SK-N-SH (cell line): Measurements from ENCODE around the gene ITGA6. TPM values are rescaled to one million over a fixed set of nuclear protein-coding genes. Genes with fewer than 3 reads are reported as not detected.

Experiments used
- CTCF ChIA-PET: fragments of 300-600, 350-600 bp; formaldehyde crosslinking; extraction: SDS; loops from one replicate; lab custom pipeline; 2021; lab: Yijun Ruan, JAX
- POLR2A ChIA-PET: fragments of 350-600 bp; sonication (Branson Sonifier 250); formaldehyde crosslinking; extraction: SDS; loops from one replicate; lab custom pipeline; 2020; ENCODE audit warnings: antibody characterized with exemption, inconsistent platforms; lab: Yijun Ruan, JAX
- DNase-seq: peaks from one replicate; pipeline ENCODE4 v3.0.0; 2012
- H2AFZ ChIP-seq: fragments of 200-600 bp; sonication (generic); 2 replicates; pipeline ENCODE4 v1.8.1; 2016; ENCODE audit warnings: antibody characterized with exemption, mild to moderate bottlenecking, low read depth
- H3F3A ChIP-seq: fragments of 200-600 bp; sonication (generic); replicated peaks from 2 replicates; pipeline ENCODE3; 2016; ENCODE audit warnings: antibody characterized with exemption, mild to moderate bottlenecking; ENCODE audit not compliant: insufficient read depth
- H3K27ac ChIP-seq, 2 experiments: fragments of 200-500 bp in 1 of 2; fragments of 200-600 bp in 1 of 2; sonication (Bioruptor generic) in 1 of 2; sonication (generic), shearing (Covaris generic) in 1 of 2; 2 replicates each; pipeline versions ENCODE4 v1.5.1 to v1.6.1; 2014 to 2016; ENCODE audit warnings: low read depth in 2 of 2, inconsistent platforms in 1 of 2, low read length in 1 of 2, mild to moderate bottlenecking in 1 of 2, mixed read lengths in 1 of 2
- H3K27me3 ChIP-seq: fragments of 200-600 bp; sonication (generic), shearing (Covaris generic); 2 replicates; pipeline ENCODE4 v1.6.1; 2016; ENCODE audit warnings: mixed run types; ENCODE audit not compliant: insufficient read depth
- H3K36me3 ChIP-seq, 2 experiments: fragments of 200-500 bp in 1 of 2; fragments of 200-600 bp in 1 of 2; sonication (Bioruptor generic) in 1 of 2; sonication (generic) in 1 of 2; replicated peaks in 1 of 2; 2 replicates each; pipeline versions ENCODE3 to v1.5.1; 2014 to 2016; ENCODE audit warnings: low read length in 1 of 2, mild to moderate bottlenecking in 1 of 2; ENCODE audit not compliant: insufficient read depth in 2 of 2, control insufficient read depth in 1 of 2
- H3K4me1 ChIP-seq, 2 experiments: fragments of 200-500 bp in 1 of 2; fragments of 200-600 bp in 1 of 2; sonication (Bioruptor generic) in 1 of 2; sonication (generic), shearing (Covaris generic) in 1 of 2; 2 replicates each; pipeline versions ENCODE4 v1.5.1 to v1.6.1; 2014 to 2016; ENCODE audit warnings: low read depth in 1 of 2, low read length in 1 of 2, mixed run types in 1 of 2; ENCODE audit not compliant: insufficient read depth in 2 of 2, control insufficient read depth in 1 of 2
- H3K4me2 ChIP-seq: fragments of 200-600 bp; sonication (generic), shearing (Covaris generic); 2 replicates; pipeline ENCODE4 v1.6.1; 2017; ENCODE audit warnings: mixed run types
- H3K4me3 ChIP-seq, 2 experiments: fragments of 200-500 bp in 1 of 2; fragments of 200-600 bp in 1 of 2; sonication (Bioruptor generic) in 1 of 2; sonication (generic), shearing (Covaris generic) in 1 of 2; 2 replicates each; pipeline versions ENCODE4 v1.5.1 to v1.8.1; 2014 to 2016; ENCODE audit warnings: low read depth in 2 of 2, inconsistent platforms in 1 of 2, low read length in 1 of 2, mild to moderate bottlenecking in 1 of 2, mixed read lengths in 1 of 2, moderate library complexity in 1 of 2
- H3K79me2 ChIP-seq: fragments of 200-600 bp; sonication (generic); 2 replicates; pipeline ENCODE4 v1.8.1; 2017; ENCODE audit warnings: mild to moderate bottlenecking; ENCODE audit not compliant: insufficient read depth
- H3K9ac ChIP-seq: fragments of 200-600 bp; sonication (generic); 2 replicates; pipeline ENCODE4 v1.6.1; 2017; ENCODE audit warnings: mixed run types
- H3K9me2 ChIP-seq: fragments of 200-600 bp; sonication (generic); 2 replicates; pipeline ENCODE4 v1.6.1; 2017; ENCODE audit warnings: mixed run types
- H3K9me3 ChIP-seq: fragments of 200-600 bp; sonication (generic); 2 replicates; pipeline ENCODE4 v1.6.1; 2017; ENCODE audit warnings: mixed run types, mild to moderate bottlenecking, moderate library complexity
- H4K20me1 ChIP-seq: fragments of 200-600 bp; sonication (generic); 2 replicates; pipeline ENCODE4 v1.6.1; 2017; ENCODE audit warnings: mild to moderate bottlenecking, mixed run types; ENCODE audit not compliant: insufficient read depth
- ELF1 ChIP-seq: IDR thresholded peaks from 2 replicates; pipeline ENCODE4 v1.4.0; 2012
- FOXM1 ChIP-seq: IDR thresholded peaks from 2 replicates; pipeline ENCODE4 v1.4.0; 2012; ENCODE audit warnings: low read depth, mild to moderate bottlenecking
- MEF2A ChIP-seq: IDR thresholded peaks from 2 replicates; pipeline ENCODE4 v1.4.0; 2012; ENCODE audit warnings: low read depth, borderline replicate concordance
- PBX3 ChIP-seq: IDR thresholded peaks from 2 replicates; pipeline ENCODE4; 2012
- RFX5 ChIP-seq: IDR thresholded peaks from 2 replicates; pipeline ENCODE4 v1.6.1; 2012; ENCODE audit warnings: mild to moderate bottlenecking, improper control_type of control experiment, low read length
- WGBS: methylation state at CpG from one replicate; pipeline ENCODE4 v1.1.6; 2017; ENCODE audit warnings: low lambda C conversion rate; 5-methylcytosine and 5-hydroxymethylcytosine counted together
- polyA plus RNA-seq, 3 experiments: library from polyadenylated mRNA; depleted of rRNA; stranded (reverse); fragments of >200 nt; gene quantifications; 2 replicates each; pipeline ENCODE4 v1.2.3, GENCODE V29; 2012
- TF ChIP-seq, protein P1 (sequence below): fragments of 150-350 bp; IDR thresholded peaks from 2 replicates; pipeline ENCODE4 v1.6.1; 2016; ENCODE audit warnings: mild to moderate bottlenecking, low read depth, low read length
- TF ChIP-seq, protein P2 (sequence below): IDR thresholded peaks from 2 replicates; pipeline ENCODE4 v1.4.0; 2012; ENCODE audit warnings: low read depth, borderline replicate concordance
- TF ChIP-seq, protein P3 (sequence below): fragments of 200-600 bp; sonication (generic); IDR thresholded peaks from 2 replicates; pipeline ENCODE4 v1.6.1; 2017; ENCODE audit warnings: antibody characterized with exemption, mild to moderate bottlenecking, moderate library complexity

The ITGA6 gene
- polyA plus RNA-seq, 1 of the 3 experiments (the other 2 are of a cell fraction), result 26.0 TPM

DNA sequence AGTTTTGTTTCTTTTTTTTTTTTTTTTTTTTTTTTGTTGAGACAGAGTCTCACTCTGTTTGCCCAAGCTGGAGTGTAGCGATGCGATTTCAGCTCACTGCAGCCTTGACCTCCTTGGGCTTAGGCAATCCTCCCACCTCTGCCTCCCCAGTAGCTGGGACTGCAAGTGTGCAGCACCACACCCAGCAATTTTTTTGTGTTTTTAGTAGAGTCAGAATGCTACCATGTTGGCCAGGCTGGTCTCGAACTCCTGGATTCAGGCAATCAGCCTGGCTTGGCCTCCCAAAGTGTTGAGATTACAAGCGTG, 8.2 kb downstream of the ITGA6 start (continued):
- TF ChIP-seq ELF1, result no peak
- no peak for TF ChIP-seq PBX3
- TF ChIP-seq, protein P1, sequence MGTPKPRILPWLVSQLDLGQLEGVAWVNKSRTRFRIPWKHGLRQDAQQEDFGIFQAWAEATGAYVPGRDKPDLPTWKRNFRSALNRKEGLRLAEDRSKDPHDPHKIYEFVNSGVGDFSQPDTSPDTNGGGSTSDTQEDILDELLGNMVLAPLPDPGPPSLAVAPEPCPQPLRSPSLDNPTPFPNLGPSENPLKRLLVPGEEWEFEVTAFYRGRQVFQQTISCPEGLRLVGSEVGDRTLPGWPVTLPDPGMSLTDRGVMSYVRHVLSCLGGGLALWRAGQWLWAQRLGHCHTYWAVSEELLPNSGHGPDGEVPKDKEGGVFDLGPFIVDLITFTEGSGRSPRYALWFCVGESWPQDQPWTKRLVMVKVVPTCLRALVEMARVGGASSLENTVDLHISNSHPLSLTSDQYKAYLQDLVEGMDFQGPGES, result no peak

GRCh38 chr2:172436889-172437288, 9.5 kb downstream of the ITGA6 start:
- 90% methylated on average over 1 of the region's 1 CpG for WGBS
- peak overlapping the region in 1 of 2 experiments; percentile 85; a peak in 1 of 4 replicates for H3K27ac ChIP-seq
- no peak overlapping the region for H3K9ac ChIP-seq
- peaks cover 0 to 53% of the 10 kb centered on the region in 2 experiments; a peak in 2 of 4 replicates for H3K4me1 ChIP-seq
- H3K4me3 ChIP-seq, result no peak overlapping the region
- peaks cover 90% of the 10 kb centered on the region for H3K79me2 ChIP-seq
- no peak overlapping the region for H2AFZ ChIP-seq
- no peak for DNase-seq
- no peaks in the 10 kb centered on the region for H3K27me3 ChIP-seq
- no peaks in the 10 kb centered on the region for H3K9me3 ChIP-seq
- CTCF ChIA-PET, result interaction anchor here (1.5 to 1.7 kb wide), 2 partner anchors 9 to 24 kb away, joined by 3 read pairs; no protein-coding TSS in a partner anchor
- H3K36me3 ChIP-seq, result no peaks in the 10 kb centered on the region
- TF ChIP-seq, protein P2, sequence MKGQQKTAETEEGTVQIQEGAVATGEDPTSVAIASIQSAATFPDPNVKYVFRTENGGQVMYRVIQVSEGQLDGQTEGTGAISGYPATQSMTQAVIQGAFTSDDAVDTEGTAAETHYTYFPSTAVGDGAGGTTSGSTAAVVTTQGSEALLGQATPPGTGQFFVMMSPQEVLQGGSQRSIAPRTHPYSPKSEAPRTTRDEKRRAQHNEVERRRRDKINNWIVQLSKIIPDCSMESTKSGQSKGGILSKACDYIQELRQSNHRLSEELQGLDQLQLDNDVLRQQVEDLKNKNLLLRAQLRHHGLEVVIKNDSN, result no peak
- no peak for TF ChIP-seq MEF2A
- TF ChIP-seq FOXM1, result no peak
- TF ChIP-seq, protein P3, sequence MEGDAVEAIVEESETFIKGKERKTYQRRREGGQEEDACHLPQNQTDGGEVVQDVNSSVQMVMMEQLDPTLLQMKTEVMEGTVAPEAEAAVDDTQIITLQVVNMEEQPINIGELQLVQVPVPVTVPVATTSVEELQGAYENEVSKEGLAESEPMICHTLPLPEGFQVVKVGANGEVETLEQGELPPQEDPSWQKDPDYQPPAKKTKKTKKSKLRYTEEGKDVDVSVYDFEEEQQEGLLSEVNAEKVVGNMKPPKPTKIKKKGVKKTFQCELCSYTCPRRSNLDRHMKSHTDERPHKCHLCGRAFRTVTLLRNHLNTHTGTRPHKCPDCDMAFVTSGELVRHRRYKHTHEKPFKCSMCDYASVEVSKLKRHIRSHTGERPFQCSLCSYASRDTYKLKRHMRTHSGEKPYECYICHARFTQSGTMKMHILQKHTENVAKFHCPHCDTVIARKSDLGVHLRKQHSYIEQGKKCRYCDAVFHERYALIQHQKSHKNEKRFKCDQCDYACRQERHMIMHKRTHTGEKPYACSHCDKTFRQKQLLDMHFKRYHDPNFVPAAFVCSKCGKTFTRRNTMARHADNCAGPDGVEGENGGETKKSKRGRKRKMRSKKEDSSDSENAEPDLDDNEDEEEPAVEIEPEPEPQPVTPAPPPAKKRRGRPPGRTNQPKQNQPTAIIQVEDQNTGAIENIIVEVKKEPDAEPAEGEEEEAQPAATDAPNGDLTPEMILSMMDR, result no peak
- TF ChIP-seq RFX5, result no peak
- no peak overlapping the region; the same call in 1 of the 2 replicates for H3K4me2 ChIP-seq
- POLR2A ChIA-PET, result no interaction called here
- peaks cover 38% of the 10 kb centered on the region for H3F3A ChIP-seq
- no peaks in the 10 kb centered on the region for H4K20me1 ChIP-seq
- no peaks in the 10 kb centered on the region for H3K9me2 ChIP-seq
